Activated CD4-positive, alpha-beta T cell treated with anti-CD3 and anti-CD28 coated beads, Interleukin-2, Interleukin-4, amounts not matched to agents 100 ng/mL and 50 ng/mL, durations not matched to agents 16 hours and 8 hours (primary cell): Measurements from ENCODE around the gene BBS1.
A peak's percentile ranks its signal among the peaks of the same experiment; 100 is the strongest.
"Not testable (repeated sequence)": the region's sequence is repeated elsewhere in the genome, so short reads cannot be mapped to it uniquely, and the experiment has no call there.

Experiments
- DNase-seq: peaks from one replicate; pipeline ENCODE4 v3.0.0-alpha.2; 2020; ENCODE audit warnings: low spot score

Gene BBS1

DNA sequence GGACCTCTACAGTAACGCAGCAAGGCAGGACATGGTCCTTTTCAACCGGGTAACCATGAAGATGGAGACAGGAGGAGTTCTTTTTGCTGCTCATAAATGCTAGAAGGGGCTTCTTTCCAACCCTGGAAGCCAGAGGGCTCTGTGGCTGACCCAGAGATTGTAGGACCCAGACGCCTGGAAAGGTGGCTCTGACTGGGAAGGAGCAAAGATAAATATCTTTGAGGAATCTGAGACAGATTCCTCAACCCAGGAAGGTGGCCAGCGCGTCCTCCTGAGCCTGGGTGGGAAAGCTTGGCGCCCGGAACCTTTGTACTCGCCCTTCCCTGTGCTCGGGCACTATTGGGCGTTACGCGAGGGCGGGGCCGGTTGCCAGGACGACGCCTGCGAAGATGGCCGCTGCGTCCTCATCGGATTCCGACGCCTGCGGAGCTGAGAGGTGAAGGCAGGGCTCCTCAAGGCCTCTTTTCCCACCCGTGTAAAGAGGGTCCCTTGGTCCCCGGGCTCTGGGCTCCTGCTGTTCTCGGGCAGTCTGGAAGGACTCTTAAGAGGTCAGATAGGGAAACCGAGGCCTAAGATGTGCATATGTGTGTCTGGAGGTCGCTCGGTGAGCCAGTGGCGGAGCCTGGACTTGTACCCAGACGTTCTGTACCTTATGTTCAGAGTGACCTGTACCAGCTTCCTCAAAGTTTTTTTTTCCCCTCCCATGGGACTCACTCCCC, at the start of gene BBS1:
BBS1 (plus strand) TSS at position 365 of the 719 bp plus-strand sequence; CDS start at position 390, 25 bp downstream.
- DNase-seq: peak; percentile 79

DNA sequence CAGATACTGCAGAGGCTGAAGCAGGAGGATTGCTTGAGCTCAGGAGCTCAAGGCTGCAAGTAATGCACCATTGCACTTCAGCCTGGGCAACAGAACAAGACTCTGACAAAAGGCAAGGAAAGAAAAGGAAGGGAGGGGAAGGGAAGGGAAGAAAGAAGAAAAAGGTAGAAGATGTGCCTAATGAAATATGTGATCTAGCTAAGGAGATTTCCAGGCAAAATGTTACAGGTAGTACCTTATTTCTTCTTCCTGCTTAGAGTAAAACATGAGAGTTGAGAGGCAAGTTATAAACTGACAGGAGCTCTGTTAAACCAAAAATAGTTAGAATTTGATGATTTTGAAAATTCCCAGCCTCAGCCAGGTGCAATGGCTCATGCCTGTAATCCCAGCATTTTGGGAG, 48.4 kb upstream of the BBS1 start:
- DNase-seq: no peak

DNA sequence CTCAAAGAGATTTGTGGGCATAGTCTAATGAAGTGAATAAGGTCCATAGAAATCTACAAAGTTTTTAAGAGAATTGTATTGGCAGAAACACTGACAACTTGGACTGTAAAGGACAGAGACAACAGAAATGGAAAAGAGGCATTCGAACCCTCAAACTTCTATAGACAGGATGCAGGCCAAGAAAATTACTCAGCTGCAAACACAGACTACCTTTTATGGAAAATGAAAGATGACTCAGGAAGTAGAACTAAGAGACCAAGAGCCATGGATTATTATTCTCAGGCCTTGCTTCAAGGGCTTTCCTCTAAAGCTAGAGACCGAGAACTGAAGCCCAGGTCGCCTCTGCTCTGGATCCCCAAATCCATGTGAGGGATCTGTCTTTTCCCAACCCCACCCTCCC, 47.5 kb upstream of the BBS1 start:
- no peak for DNase-seq

DNA sequence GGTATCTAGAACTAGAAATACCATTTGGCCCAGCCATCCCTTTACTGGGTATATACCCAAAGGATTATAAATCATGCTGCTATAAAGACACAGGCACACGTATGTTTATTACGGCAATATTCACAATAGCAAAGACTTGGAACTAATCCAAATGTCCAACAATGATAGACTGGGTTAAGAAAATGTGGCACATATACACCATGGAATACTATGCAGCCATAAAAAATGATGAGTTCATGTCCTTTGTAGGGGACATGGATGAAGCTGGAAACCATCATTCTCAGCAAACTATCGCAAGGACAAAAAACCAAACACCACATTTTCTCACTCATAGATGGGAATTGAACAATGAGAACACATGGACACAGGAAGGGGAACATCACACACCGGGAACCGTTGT, 46.3 kb upstream of the BBS1 start:
- DNase-seq: not testable (repeated sequence)

DNA sequence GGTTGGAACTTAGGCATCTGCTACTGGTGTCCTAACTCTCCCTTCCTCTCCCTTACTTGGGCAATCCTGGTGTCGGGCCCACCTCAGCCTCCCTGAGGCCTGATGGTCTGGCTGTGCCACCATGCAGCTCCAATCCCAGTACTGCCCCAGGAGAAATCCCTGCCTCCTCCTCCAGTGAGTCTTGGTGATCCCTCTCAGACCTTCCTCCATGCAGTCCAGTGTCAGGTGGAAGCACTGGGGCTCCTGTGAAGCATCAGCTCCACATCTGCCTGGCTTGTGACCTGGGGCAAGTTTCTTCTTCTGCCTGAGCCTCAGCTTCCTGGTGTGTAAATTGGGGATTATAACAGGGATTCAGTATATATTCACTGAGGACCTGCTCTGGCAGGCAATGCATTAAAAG, 45.5 kb upstream of the BBS1 start:
- DNase-seq: no peak

DNA sequence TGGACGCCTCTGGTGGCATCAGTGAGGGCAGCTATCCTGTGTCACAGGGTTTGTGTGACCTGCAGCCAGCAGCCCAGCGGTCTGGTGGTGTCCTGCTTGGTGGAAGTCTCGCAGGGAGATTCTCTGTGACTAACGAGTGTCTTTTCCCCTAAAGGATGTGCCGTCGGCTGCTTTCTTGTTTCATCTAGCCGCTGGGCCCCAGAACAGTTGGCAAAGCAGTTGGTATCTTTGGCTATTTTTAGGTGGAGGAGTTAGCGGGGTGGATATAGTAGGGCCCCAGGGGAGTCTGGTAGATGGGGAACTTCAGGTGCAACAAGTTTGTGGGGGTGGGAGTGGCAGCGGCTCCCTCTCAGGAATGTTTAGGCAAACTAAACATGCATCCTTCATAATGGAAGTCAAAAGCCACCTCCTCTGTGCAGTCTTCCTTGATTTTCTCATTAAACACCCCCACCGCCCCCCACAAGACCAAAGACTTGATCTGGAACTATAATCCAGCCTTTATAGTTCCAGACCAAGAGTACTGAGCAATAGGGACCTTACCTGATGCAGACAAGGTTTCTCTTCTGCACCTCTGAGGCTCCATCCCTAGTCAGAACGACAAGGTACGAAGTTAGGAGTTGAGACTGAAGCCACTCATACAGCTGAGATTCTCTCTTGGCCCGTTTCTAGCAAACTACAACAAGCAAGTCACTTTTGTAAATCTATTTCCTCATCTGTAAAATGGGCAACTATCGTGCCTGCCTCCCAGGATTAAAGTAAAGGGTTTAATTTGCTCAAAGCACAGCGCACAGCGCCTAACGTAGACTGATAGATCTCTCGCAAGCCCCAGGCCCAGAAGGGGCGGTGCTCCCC, 44.8 kb upstream of the BBS1 start:
- DNase-seq: no peak

DNA sequence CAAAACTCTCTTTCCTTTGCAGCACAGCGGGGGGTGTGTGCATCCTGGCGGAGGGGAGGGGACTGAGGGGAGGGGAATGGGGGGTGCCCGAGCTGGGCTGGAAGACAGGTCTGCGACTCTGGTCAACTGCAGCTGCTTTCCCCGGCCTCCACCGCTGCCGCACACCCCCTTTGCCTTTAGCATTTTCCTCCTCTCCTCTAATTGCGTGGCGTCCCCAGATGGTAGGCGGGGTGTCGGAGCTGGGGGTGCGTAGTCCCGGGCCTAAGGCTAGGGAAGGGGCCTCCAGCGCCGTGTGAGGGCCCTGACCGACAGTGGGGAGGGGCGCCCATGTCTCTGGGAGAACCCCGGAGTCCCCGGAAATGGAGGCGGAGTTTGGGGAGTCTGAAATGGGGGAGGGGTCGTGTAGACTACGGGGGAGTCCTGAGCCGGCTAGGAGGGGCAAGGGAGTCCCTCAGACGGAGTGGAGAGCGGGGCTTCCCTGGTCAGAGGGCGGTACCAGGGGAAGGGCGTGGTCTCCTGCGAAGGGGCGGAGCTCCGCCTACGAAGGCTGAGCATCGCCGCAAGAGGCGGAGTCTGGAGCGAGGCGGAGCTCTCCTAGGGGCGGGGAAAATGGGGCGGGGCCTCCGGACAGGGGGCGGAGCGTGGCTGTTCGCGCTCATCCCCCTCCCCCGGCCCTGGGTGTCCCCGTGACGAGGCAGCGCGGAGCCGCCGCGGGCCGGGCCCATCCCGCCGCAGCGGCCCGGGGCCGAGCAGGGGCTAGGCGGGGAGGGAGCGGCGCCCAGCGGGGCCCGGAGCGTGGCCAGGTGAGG, 44.0 kb upstream of the BBS1 start, which contains the start of gene PELI3:
PELI3 (plus strand) TSS at position 681 of the 809 bp plus-strand sequence. CDS start 1,224 bp downstream, outside the sequence.
- DNase-seq: peak; percentile 95

DNA sequence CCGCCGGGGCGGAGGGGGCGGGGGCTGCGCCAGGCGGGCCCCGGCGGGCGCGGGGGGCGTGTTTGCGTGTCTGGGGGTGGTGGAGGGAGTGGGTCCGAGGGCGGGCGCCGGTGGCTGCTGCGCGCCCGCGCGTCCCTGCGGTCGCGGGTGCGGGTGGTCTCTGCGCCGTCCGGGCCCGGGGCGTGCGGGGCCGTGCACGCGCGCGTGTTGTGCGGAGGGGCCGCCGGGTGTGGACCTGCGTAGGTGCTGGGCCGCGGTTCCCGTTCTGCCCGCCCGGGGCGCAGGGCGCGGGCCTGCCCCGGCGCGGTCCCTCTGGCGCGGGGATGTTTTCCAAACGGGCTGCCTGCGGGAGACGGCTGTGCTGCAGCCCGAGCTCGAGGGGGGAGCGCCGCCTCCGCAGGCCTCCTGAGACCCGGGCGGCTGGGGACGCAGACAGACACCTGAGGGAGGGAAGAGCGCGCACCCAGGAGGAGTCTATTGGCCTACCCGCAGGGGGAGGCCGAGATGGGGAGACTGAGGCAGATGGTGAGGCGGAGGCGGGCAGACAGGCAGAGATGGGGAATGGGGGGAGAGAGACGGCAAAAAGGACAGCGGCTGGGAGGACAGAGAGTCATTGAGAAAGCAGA, 43.3 kb upstream of the BBS1 start:
- DNase-seq: no peak

DNA sequence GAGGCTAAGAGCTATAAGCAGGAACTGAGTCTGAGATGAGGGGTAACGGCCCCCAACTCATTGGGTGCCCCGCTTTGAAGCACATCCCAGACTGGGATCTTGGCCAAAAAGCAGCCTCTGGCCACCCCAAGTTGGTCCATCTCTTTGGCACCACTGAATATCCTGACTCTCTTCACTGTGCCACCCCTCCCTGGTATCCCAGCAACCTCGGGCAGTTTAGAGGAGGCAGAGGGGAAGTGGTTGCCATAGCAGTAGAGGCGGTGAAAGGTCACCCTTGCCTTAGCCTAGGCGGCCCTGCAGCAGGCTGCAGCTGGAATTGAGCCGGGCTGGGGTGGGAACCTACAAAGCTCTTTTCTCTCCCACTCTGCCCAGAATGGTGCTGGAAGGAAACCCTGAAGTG, 42.7 kb upstream of the BBS1 start:
- DNase-seq: no peak

DNA sequence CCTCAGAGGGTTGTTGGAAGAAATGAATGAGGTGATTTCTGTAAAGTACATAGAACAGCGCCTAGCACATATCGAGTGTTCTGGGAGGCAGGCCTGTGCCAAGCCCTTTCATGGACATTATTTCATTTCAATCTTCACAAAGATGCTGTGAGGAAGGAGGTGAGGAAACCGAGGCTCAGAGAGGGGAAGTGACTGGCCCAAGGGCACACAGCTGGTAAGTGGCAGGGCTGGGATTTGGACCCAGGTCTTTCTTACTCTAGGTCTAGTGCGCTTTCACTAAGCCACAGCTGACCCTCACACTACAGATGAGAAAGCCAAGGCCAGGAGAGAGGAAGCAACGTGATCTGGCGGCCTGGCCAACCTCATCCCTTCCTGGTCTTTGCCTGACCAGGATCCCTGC, 41.7 kb upstream of the BBS1 start:
- no peak for DNase-seq

DNA sequence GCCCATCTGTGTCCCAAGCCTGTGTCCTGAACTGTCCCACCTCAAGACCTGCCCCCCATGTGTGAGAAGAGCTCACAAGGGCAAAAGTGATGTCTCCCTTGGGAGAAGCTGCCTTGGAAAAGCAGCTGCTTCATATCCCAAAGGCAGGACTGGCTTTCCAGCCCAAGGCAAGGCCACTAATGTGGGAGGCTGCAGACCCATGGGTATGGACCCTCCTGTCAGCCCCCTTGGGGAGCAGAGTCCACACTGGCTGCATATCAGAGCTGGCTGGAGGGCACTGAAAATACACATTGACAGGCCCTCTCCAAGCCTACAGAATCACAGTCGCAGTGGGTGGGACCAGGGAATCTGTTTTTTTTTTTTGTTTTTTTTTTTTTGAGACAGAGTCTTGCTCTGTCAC, 41.0 kb upstream of the BBS1 start:
- DNase-seq: no peak

DNA sequence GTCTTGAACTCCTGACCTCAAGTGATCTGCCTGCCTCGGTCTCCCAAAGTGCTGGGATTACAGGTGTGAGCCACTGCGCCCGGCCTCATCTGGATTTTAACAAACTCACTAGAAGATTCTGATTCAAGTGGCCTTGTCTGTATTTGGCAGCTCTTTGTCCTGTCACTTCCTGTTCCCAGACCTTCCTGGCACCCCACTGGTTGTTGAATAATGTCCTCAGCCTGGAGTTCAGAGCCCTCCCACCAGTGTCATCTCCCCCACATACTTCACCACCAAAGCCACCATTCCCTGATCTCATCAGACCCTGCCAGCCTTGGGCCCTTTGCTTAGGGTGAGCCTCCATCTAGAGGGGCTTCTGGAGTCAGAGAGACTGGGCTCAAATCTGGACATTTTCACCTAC, 40.4 kb upstream of the BBS1 start:
- no peak for DNase-seq

DNA sequence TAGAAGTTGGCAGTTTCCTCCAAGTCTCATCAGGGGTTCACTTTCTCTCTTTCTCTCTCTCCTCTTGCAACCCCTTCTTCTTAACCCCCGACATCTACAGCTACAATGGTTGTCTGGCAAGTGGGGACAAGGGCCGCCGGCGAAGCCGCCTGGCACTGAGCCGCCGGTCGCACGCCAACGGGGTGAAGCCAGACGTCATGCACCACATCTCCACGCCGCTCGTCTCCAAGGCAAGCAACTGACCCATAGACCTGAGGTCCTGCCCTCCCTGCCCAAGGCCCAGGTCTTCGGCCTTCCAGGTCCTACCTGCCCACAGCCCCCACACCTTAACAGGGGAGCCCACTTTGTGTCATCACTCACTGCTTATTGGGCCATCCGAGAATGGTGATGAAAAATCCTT, 39.3 kb upstream of the BBS1 start:
- DNase-seq: no peak

DNA sequence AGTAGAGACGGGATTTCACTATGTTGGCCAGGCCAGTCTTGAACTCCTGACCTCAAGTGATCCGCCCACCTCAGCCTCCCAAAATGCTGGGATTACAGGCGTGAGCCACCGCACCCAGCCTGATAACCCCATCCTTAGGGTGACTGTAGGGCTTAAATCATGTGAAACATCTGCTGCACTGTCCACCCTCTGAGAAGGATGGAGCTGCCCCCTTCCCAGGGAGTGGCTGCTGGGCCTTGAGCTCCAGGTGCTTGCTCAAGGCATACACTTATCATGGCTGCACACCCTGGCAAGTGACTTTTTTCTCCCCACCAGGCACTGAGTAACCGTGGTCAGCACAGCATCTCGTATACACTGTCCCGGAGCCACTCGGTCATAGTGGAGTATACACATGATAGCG, 38.4 kb upstream of the BBS1 start:
- DNase-seq: no peak

DNA sequence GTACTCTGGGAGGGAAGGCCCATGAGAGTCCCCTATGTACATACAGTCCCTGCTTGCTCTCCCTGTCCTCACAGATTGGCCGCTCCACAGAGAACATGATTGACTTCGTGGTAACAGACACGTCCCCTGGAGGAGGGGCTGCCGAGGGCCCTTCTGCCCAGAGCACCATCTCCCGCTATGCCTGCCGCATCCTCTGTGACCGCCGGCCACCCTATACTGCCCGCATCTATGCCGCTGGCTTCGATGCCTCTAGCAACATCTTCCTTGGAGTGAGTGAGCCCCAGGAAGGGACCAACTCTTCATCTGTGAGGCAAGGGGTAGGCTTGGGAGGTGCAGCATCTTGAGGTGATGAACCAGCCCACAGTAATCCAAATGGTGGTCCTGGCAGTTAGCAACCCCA, 37.3 kb upstream of the BBS1 start:
- DNase-seq: no peak

DNA sequence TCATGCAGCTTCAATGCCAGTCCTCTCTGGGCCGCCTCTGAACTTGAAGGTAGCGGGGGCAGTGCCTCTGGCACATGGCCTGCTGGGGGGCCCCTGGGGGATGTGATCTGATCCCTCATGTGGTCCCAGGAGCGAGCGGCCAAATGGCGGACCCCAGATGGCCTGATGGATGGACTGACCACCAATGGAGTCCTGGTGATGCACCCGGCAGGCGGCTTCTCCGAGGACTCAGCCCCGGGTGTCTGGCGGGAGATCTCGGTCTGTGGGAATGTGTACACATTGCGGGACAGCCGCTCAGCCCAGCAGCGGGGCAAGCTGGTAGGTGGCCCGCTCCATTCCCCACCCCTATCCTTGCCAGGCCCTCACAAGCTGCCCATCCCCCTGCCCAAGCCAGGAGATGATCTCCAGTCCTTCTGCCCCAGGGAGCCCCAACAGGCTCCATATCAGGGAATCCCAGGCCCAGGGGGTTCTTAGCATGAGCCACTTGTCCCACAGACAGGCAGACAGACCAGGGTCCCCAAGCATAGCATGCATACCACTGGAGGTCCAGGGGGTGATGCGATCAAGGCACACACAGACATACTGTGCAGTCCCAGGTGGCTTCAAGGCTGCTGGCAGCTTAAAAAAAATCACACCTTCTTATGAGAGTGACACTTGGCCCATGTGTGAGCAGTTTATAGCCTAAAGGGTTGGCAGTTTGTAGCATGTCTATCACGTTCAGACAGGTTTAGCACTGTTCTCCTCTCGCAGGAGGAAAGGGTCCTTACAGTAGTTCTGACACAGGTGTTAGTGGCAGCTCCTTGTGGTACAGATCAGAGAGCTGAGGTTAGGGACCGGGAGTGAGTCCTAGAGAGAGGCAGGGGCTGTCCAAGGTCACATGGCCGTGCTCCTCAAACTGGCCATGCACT, 36.6 kb upstream of the BBS1 start:
- no peak for DNase-seq

DNA sequence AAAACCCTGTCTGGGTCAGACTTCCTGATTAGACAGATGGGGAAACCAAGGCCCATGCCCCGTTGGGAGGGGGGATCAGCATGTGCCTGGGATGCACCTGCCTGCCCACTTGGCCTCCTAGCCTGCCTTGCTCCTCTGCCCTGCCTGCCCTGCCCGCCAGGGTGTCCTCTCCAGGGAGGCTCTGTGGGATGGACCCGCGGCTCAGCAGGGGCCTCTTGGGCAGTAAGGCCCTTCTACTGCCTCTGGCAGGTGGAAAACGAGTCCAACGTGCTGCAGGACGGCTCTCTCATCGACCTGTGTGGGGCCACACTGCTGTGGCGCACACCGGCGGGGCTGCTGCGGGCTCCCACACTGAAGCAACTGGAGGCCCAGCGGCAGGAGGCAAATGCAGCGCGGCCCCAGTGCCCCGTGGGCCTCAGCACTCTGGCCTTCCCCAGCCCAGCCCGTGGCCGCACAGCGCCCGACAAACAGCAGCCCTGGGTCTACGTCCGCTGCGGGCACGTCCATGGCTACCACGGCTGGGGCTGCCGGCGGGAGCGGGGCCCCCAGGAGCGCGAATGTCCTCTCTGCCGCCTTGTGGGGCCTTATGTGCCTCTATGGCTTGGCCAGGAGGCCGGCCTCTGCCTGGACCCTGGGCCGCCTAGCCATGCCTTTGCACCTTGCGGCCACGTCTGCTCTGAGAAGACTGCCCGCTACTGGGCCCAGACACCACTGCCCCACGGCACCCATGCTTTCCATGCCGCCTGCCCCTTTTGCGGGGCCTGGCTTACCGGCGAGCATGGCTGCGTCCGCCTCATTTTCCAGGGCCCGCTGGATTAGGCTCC, 34.9 kb upstream of the BBS1 start:
- DNase-seq: no peak

DNA sequence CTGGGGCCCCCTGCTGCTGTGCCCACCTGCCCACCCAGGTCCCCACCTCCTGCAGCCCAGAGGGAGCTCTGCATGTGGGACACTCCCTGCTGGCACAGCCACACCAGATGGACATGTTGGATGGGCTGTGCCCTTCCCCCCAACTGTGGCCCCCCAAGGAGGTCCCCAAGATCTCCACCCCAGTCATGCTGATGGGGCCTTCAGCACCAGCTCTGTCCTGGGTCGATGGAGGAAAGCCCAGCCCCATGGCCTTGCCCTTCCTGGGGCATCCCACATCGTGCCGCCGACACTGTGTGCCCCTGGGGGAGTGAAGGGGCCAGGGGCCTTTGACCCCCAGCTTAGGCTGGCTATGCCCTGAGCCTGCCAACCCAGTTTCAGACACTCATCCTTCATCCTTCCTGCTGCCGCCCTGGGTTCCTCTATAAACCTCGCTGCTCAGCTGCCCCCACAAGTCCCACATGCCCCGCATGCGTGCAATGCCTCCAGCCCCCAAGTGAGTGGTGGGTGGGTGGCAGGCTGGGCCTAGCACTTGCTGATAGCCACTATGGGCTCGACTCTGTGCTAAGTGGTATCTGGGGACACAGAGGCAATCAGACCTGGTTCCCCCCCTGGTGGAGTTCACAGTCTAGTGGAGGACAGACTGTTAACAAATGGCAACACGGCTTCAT, 34.1 kb upstream of the BBS1 start:
- no peak for DNase-seq

DNA sequence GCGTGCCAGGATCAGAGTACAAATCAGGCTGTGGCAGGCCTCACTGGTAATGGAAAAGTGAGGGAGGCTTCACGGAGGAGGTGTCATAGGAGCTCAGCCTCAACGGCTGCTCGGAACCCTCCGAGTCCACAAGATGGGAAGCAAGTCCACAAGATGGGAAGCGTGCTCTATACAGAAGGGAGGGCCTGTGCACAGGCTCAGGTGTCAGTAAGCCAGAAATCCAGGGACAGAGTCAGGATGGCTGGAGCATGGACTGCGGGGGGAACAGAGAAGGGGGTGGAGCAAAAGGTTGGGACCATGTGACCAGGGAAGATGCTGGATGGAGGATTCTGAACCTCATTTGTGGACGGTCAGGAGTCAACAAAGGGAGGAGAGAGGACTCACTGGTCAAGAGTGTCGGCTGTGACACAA, 33.6 kb upstream of the BBS1 start:
- no peak for DNase-seq
